Upper lobe of left lung (tissue), 6 donors: ENCODE data around the gene LRP1B. TPM values are rescaled to one million over a fixed set of nuclear protein-coding genes. Genes with fewer than 3 reads are reported as not detected.
"Not testable (repeated sequence)": the region's sequence is repeated elsewhere in the genome, so short reads cannot be mapped to it uniquely, and the experiment has no call there.

Experiments
- ATAC-seq, 2 donors: fragments of 200-7000 bp; cut with Tn5 transposase; one replicate each; pipeline ENCODE4 v1.9.1; 2022; ENCODE audit warnings: mild to moderate bottlenecking in 2 of 2, moderate library complexity in 2 of 2; ENCODE audit not compliant: low FRiP score in 2 of 2
- DNase-seq, 2 donors: peaks; one replicate each; pipeline ENCODE4 v3.0.0-alpha.2; 2019 to 2020
- H3K27ac ChIP-seq, 4 donors: fragments of 200-600 bp; sonication (generic); one replicate each; pipeline ENCODE4 v1.5.1; 2016 to 2019
- H3K27me3 ChIP-seq, 4 donors: fragments of 200-600 bp; sonication (generic); one replicate each; pipeline ENCODE4 v1.5.1; 2017 to 2019
- H3K36me3 ChIP-seq, 4 donors: fragments of 200-600 bp; sonication (generic); one replicate each; pipeline ENCODE4 v1.5.1; 2016 to 2019
- H3K4me1 ChIP-seq, 4 donors: fragments of 200-600 bp; sonication (generic); one replicate each; pipeline ENCODE4 v1.5.1; 2018 to 2019
- H3K4me3 ChIP-seq, 4 donors: fragments of 200-600 bp; sonication (generic); one replicate each; pipeline ENCODE4 v1.5.1; 2017 to 2019; ENCODE audit warnings: mild to moderate bottlenecking in 2 of 4, moderate library complexity in 1 of 4
- H3K9me3 ChIP-seq, 4 donors: fragments of 200-600 bp; sonication (generic); one replicate each; pipeline ENCODE4 v1.5.1; 2018 to 2019
- CTCF ChIP-seq, 6 experiments: fragments of 450-650 bp in 4 of 6; fragments of 200-600 bp in 2 of 6; sonication (generic) in 2 of 6; IDR thresholded peaks; one replicate each; pipeline ENCODE4 v1.5.1; 2016 to 2019; ENCODE audit warnings: antibody characterized with exemption in 6 of 6
- EP300 ChIP-seq, 4 donors: sonication (generic); formaldehyde crosslinking; IDR thresholded peaks; one replicate each; pipeline ENCODE4 v1.5.1; 2017; ENCODE audit warnings: antibody characterized with exemption in 4 of 4, control low read depth in 2 of 4
- POLR2A ChIP-seq, 4 donors: fragments of 450-650 bp; IDR thresholded peaks; one replicate each; pipeline ENCODE4 v1.5.1; 2016 to 2017; ENCODE audit warnings: antibody characterized with exemption in 4 of 4, mild to moderate bottlenecking in 2 of 4
- POLR2AphosphoS5 ChIP-seq, 2 donors: sonication (generic); formaldehyde crosslinking; IDR thresholded peaks; one replicate each; pipeline ENCODE4 v1.5.1; 2017; ENCODE audit warnings: antibody characterized with exemption in 2 of 2
- WGBS, 2 donors: methylation state at CpG; one replicate each; pipeline ENCODE4 v1.1.5; 2017 to 2018; 5-methylcytosine and 5-hydroxymethylcytosine counted together
- total RNA-seq, 6 donors: library from RNA; depleted of rRNA in 4 of 6; stranded (reverse); fragments of >200 nt in 4 of 6; gene quantifications; one replicate each; pipeline versions ENCODE4 v1.1.0 to v1.2.1, GENCODE V29; 2016 to 2021
- donor health status: DM: no; HTN: no; CAD: no; lungs with moderate emphysema.
- donor health status: DM: no; HTN: yes; CAD: no; lungs with severe emphysema.

Gene LRP1B
- total RNA-seq, 6 donors from 2014 or later = under 0.01 to 0.46 (median 0.11) TPM

- no peaks in the 10 kb centered on the region for H3K9me3 ChIP-seq
- 87 to 100% methylated on average over 1 of the region's 1 CpG for WGBS, 2 donors
- no peak overlapping the region for H3K4me3 ChIP-seq
- no peaks in the 10 kb centered on the region for H3K36me3 ChIP-seq
- H3K4me1 ChIP-seq = no peaks in the 10 kb centered on the region
- no peak for DNase-seq
- TF ChIP-seq POLR2AphosphoS5 (IDR thresholded peaks at IDR 0.05) (no peak), POLR2A (IDR thresholded peaks at IDR 0.05) (no peak), EP300 (IDR thresholded peaks at IDR 0.05) (no peak), CTCF (IDR thresholded peaks at IDR 0.05) (no peak)
- ATAC-seq = no peak
- H3K27ac ChIP-seq = no peak overlapping the region
- H3K27me3 ChIP-seq = no peaks in the 10 kb centered on the region
Observed at GRCh38 chr2:141186413-141187074, 944.3 kb downstream of the LRP1B start.

- Histone ChIP-seq H3K27ac (no peak overlapping the region), H3K36me3 (no peaks in the 10 kb centered on the region), H3K27me3 (no peaks in the 10 kb centered on the region), H3K4me3 (no peak overlapping the region), H3K9me3 (no peaks in the 10 kb centered on the region), H3K4me1 (no peaks in the 10 kb centered on the region)
- TF ChIP-seq CTCF (IDR thresholded peaks at IDR 0.05) (no peak), EP300 (IDR thresholded peaks at IDR 0.05) (no peak), POLR2A (IDR thresholded peaks at IDR 0.05) (no peak), POLR2AphosphoS5 (IDR thresholded peaks at IDR 0.05) (no peak)
- ATAC-seq = no peak
- WGBS, 2 donors = 93 to 94% methylated on average over 1 of the region's 1 CpG
- DNase-seq = no peak
Observed at GRCh38 chr2:141182246-141182645, 948.6 kb downstream of the LRP1B start.

DNA sequence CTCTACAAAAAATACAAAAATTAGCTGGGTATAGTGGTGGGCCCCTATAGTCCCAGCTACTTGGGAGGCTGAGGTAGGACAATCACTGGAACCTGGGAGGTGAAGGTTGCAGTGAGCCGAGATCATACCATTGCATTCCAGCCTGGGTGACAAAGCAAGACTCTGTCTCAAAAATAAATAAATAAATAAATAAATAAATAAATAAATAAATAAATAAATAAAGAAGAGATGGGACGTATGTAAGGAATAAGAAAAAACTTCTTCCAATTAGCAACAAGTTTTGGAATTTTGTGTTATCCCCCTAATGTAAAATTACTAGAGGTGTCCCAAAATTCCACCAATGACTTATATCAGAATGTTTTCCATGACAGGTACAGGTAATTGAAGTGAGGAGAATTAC lies 961.7 kb downstream of the LRP1B start:
- ATAC-seq, H3K4me3 ChIP-seq, H3K36me3 ChIP-seq, H3K9me3 ChIP-seq, H3K27me3 ChIP-seq, DNase-seq, H3K27ac ChIP-seq, H3K4me1 ChIP-seq: not testable (repeated sequence)
- WGBS, 2 donors = 83 to 96% methylated on average over 2 of the region's 2 CpGs

DNA sequence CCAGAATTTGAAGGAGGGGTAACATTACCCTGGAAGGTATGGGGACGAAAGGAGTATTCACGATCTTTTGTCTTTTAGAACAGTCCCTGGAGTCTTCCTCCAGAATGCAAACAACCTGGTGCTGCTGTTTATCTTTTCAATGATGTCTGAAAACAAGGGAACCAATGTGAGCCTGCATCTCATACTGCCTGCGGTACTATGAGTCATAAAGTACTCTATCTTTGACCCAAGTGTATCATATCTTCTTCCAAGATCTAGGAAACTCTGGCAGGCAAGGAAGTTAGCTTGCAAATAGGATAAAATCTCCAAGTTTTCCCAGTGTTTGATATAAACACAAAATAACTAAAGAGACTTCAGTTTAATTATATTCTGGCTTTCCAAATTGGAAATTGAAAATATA lies 968.5 kb downstream of the LRP1B start:
- H3K27me3 ChIP-seq = no peaks in the 10 kb centered on the region
- H3K9me3 ChIP-seq = no peaks in the 10 kb centered on the region
- no peak for TF ChIP-seq POLR2AphosphoS5 (IDR thresholded peaks at IDR 0.05)
- no peak for TF ChIP-seq CTCF (IDR thresholded peaks at IDR 0.05)
- TF ChIP-seq POLR2A (IDR thresholded peaks at IDR 0.05) = no peak
- TF ChIP-seq EP300 (IDR thresholded peaks at IDR 0.05) = no peak
- H3K4me3 ChIP-seq = no peak overlapping the region
- no peaks in the 10 kb centered on the region for H3K36me3 ChIP-seq
- no peak overlapping the region for H3K27ac ChIP-seq
- DNase-seq = no peak
- ATAC-seq = no peak
- WGBS, 2 donors = 64 to 67% methylated on average over 3 of the region's 3 CpGs
- H3K4me1 ChIP-seq = no peaks in the 10 kb centered on the region

DNA sequence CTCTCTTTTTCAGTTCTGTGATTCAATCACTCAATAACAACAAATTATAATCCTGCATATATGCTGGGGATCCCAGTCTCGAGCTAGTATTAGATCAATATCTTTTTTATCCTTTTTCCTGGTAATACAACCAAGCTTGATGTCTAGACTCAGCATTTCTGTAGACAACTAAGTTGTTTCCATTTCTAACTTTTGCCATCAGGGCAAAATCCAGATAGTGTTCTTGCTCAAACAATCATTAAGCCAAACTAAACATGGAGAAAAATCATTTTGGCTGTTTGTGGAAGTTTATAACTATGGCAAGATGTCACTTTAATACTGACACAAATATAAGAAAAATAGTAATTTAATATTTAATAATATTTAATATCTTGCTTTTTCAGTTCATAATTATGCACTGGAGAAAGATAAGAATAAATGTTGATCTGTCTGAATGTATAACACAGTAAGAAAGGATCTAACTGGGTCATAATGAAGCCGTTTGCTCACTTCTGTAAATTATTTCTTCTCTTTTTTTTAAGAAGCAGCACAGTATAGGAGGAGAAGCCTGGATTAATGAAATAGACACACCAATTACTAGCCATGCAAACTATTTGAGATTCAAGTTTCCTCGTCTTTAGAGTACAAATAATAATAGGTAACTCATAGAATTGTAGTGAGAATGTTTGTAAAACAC lies 979.1 kb downstream of the LRP1B start:
- ATAC-seq = no peak
- no peak for DNase-seq
- H3K27ac ChIP-seq = no peak overlapping the region
- H3K36me3 ChIP-seq = no peaks in the 10 kb centered on the region
- TF ChIP-seq CTCF (IDR thresholded peaks at IDR 0.05) (no peak), POLR2AphosphoS5 (IDR thresholded peaks at IDR 0.05) (no peak), POLR2A (IDR thresholded peaks at IDR 0.05) (no peak), EP300 (IDR thresholded peaks at IDR 0.05) (no peak)
- no peak overlapping the region for H3K4me3 ChIP-seq
- no peaks in the 10 kb centered on the region for H3K4me1 ChIP-seq
- H3K27me3 ChIP-seq = no peaks in the 10 kb centered on the region
- WGBS, 2 donors = 56 to 57% methylated on average over 3 of the region's 3 CpGs
- no peaks in the 10 kb centered on the region for H3K9me3 ChIP-seq
